AG09309 (cell line): Measurements from ENCODE around the gene ROR2.

ENCODE experiments used
- DNase-seq: peaks from one replicate; pipeline ENCODE4 v3.0.0-alpha.2; 2010; ENCODE audit warnings: low read depth
- H3K4me3 ChIP-seq: 2 replicates; pipeline ENCODE4 v1.5.1; 2011; ENCODE audit warnings: mild to moderate bottlenecking, low read depth, low read length, moderate library complexity; ENCODE audit not compliant: control insufficient read depth
- TF ChIP-seq, protein P1 (sequence below): IDR thresholded peaks from 2 replicates; pipeline ENCODE4 v1.5.1; 2011; ENCODE audit warnings: mild to moderate bottlenecking, low read depth, low read length, inconsistent platforms; ENCODE audit not compliant: insufficient read depth, control insufficient read depth; ENCODE audit errors: missing control alignments

ROR2 gene

GRCh38 chr9:91680998-91681397 lies 269.0 kb downstream of the ROR2 start:
- TF ChIP-seq, protein P1, sequence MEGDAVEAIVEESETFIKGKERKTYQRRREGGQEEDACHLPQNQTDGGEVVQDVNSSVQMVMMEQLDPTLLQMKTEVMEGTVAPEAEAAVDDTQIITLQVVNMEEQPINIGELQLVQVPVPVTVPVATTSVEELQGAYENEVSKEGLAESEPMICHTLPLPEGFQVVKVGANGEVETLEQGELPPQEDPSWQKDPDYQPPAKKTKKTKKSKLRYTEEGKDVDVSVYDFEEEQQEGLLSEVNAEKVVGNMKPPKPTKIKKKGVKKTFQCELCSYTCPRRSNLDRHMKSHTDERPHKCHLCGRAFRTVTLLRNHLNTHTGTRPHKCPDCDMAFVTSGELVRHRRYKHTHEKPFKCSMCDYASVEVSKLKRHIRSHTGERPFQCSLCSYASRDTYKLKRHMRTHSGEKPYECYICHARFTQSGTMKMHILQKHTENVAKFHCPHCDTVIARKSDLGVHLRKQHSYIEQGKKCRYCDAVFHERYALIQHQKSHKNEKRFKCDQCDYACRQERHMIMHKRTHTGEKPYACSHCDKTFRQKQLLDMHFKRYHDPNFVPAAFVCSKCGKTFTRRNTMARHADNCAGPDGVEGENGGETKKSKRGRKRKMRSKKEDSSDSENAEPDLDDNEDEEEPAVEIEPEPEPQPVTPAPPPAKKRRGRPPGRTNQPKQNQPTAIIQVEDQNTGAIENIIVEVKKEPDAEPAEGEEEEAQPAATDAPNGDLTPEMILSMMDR, result no peak
- DNase-seq, result no peak
- H3K4me3 ChIP-seq, result no peak overlapping the region

DNA sequence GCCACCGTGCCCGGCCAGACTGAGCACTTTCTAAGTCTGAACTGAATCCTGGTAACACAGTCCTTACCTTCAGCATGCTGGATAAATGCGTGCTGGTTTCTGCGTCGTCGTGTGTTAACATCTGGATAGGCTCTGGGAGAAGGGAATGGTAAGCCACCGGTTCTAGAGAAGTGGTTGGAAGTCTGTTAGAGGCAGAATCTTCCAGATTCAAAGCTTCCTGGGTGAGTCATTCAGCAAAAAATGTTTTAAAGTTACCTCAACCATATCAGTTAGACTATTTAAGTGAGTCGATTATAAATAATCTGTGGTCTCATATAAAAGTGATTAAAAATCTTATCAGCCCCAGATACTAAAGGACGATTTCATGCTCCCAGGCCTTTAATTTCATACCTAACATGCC lies 269.9 kb downstream of the ROR2 start:
- TF ChIP-seq, protein P1, result no peak
- no peak for DNase-seq
- H3K4me3 ChIP-seq, result no peak overlapping the region

DNA sequence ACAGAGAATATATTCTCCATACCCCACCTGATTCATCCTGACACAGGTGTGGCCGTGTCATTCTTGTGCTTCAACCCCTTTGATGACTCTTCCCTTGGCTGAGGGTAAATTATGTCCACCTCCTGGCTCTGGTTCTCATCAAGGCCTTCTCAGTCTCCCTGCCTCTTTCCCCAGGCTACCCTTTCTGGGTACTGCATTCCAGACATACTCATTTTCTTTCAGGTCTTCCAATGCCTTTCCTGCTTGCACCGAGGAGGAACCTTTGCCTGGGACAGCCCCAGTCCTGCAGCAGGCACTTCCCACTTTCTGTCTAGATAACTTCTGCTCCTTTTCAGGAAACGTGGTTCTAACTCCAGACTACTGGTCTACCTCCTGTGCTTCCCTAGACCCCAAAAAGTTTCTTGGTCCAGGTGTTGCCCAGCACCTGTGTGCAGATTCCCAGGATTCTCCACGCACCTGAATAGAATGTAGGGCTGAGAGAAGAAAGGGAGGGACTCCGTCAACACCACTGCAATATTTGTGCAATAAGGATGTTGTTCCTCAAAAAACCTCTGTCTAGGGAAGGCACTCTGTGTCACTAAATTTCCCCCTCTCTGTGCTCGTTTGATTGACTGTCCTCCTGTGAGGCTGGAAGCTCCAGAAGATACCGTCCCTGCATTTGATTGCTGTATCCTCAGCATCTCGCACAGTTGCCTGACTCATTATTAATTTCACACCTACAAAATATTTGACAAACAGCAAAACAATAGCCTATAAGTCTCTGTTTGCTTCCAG lies 271.0 kb downstream of the ROR2 start:
- DNase-seq, result no peak
- TF ChIP-seq, protein P1, result no peak
- H3K4me3 ChIP-seq, result no peak overlapping the region

DNA sequence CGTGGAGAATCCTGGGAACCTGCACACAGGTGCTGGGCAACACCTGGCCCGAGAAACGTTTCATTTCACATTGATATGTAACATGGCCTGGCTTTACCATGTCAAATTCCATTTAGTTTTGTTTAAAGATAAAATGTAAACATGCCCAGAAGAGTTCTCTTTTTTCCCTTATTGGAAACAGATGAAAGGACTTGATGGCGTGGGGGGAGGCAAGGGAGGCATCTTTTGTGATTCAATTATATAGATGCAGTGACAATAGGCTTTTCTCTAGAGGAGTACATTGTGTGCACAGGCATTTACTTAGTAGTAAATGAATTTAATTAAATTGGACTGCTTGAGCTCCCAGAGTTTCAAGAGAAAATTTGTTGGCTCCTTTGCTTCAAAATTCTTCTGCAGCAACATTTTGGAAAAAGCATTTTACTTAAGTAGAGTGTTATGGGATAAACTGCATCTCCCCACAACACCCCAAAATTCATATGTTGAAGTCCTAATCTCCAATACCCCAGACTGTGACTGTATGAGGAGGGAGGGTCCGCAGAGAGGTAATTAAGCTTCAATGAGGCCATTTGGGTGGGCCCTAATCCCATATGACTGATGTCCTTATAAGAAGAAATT lies 272.1 kb downstream of the ROR2 start:
- no peak overlapping the region for H3K4me3 ChIP-seq
- TF ChIP-seq, protein P1, result no peak
- no peak for DNase-seq

DNA sequence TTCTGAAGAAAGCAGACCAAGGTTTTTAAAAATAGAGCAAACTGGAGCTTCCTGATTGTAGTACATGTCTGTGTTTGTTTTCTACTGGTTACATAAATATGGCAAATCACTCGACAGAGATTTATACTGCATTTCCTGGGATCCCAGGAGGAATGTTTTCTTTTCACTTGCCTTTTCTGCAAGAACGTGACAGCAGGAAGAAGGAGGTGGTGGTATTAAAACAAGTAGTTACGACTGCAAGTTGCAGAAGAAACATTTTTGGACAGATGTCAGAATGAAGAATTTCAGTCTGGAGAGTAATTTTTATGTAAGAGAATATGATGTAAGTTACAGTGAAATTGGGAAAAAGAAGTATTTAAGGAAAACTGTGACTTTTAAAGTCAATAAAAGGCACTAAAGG lies 272.7 kb downstream of the ROR2 start:
- DNase-seq, result peak; percentile 59
- no peak overlapping the region for H3K4me3 ChIP-seq
- TF ChIP-seq, protein P1, result no peak

DNA sequence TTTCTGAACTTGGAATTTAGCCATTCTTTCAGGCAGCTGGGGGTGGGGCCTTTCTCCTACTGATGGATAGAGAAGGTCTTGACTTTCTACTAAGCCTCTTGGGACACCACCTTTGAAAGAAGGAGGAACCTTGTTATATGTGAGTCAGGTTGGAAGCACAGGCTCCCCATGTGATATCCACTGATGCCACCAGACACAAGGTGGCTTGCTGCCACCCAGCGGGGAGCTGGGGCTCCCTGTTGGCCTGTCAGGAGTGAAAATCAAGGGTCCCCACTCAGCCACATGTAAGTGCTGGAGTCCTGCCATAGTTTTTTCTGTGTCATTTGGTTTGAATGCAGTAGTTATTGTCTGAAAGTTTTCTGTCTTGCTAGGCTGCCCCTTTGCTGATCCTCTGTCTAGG lies 274.0 kb downstream of the ROR2 start:
- H3K4me3 ChIP-seq, result no peak overlapping the region
- no peak for DNase-seq
- TF ChIP-seq, protein P1, result peak; percentile 16
